ENCODE measurements around the gene SCRN2. TPM values are rescaled to one million over a fixed set of nuclear protein-coding genes. Genes with fewer than 3 reads are reported as not detected.

Gene SCRN2
- total and polyA plus RNA-seq, 2 of the 13 experiments (the other 11 are each of a cell fraction or from before 2014, with no cell fraction given) = 21.7 to 29.5 TPM

DNA sequence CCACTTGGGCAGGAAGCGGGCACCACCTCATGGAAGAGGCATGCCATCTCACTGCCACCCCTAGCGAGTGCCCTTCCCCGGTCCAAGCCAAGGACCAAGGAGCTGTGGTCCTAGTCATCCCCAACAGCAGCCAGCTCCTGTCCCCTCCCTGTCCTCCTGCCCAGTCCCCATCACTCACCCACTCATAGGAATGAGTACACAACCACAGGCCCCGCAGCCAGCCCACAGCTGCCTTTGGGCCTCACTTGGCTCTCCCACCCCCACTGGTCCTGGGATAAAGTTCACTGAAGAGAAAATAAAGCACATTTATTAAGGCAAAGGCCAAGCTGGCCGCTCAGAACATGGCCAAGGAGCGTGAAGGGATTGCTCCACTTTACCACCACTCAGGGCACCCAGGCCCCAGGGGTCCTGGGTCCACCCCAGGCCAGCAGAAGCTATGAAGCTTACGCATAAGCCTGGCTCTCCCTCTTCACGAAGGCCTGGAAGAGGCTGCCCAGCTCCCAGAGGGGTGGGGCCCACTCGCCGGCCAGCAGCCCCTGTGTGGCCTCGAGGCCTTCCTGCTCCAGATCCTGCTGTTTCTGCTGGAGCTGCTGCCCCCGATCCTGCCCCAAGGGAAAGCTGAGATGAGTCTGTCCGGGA lies 3.6 kb downstream of the SCRN2 start (continued):
- TF ChIP-seq, protein P1, sequence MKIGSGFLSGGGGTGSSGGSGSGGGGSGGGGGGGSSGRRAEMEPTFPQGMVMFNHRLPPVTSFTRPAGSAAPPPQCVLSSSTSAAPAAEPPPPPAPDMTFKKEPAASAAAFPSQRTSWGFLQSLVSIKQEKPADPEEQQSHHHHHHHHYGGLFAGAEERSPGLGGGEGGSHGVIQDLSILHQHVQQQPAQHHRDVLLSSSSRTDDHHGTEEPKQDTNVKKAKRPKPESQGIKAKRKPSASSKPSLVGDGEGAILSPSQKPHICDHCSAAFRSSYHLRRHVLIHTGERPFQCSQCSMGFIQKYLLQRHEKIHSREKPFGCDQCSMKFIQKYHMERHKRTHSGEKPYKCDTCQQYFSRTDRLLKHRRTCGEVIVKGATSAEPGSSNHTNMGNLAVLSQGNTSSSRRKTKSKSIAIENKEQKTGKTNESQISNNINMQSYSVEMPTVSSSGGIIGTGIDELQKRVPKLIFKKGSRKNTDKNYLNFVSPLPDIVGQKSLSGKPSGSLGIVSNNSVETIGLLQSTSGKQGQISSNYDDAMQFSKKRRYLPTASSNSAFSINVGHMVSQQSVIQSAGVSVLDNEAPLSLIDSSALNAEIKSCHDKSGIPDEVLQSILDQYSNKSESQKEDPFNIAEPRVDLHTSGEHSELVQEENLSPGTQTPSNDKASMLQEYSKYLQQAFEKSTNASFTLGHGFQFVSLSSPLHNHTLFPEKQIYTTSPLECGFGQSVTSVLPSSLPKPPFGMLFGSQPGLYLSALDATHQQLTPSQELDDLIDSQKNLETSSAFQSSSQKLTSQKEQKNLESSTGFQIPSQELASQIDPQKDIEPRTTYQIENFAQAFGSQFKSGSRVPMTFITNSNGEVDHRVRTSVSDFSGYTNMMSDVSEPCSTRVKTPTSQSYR (CRISPR knock-in tag; IDR thresholded peaks at IDR 0.05; ENCODE audit: borderline replicate concordance) = peak; percentile 43; the same call in 1 of the 2 replicates
- TF ChIP-seq, protein P2, sequence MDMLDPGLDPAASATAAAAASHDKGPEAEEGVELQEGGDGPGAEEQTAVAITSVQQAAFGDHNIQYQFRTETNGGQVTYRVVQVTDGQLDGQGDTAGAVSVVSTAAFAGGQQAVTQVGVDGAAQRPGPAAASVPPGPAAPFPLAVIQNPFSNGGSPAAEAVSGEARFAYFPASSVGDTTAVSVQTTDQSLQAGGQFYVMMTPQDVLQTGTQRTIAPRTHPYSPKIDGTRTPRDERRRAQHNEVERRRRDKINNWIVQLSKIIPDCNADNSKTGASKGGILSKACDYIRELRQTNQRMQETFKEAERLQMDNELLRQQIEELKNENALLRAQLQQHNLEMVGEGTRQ (IDR thresholded peaks at IDR 0.05; ENCODE audit: low read depth, low read length) = no peak
- TF ChIP-seq, protein P2 (CRISPR knock-in tag; IDR thresholded peaks at IDR 0.05; ENCODE audit: borderline replicate concordance) = no peak

DNA sequence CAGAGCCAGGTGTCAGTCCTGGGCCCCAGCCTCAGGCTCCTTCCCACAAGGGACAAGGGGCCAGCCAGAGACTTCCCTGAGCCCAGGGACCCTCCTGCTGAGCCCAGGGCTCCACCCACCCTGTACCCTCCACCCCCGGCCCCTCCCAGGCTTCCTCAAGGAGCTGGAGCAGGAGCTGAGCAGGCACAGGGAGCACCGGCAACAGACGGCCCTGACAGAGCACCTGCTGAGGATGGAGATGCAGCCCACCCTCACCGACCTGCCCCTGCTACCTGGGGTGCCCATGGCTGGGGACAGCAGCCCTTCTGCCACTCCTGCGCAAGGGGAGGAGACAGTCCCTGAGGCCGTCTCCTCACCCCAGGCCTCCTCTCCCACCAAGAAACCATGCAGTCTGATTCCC lies 4.5 kb downstream of the SCRN2 start:
- TF ChIP-seq SP4 (CRISPR knock-in tag; IDR thresholded peaks at IDR 0.05) = no peak
- TF ChIP-seq, protein P3, sequence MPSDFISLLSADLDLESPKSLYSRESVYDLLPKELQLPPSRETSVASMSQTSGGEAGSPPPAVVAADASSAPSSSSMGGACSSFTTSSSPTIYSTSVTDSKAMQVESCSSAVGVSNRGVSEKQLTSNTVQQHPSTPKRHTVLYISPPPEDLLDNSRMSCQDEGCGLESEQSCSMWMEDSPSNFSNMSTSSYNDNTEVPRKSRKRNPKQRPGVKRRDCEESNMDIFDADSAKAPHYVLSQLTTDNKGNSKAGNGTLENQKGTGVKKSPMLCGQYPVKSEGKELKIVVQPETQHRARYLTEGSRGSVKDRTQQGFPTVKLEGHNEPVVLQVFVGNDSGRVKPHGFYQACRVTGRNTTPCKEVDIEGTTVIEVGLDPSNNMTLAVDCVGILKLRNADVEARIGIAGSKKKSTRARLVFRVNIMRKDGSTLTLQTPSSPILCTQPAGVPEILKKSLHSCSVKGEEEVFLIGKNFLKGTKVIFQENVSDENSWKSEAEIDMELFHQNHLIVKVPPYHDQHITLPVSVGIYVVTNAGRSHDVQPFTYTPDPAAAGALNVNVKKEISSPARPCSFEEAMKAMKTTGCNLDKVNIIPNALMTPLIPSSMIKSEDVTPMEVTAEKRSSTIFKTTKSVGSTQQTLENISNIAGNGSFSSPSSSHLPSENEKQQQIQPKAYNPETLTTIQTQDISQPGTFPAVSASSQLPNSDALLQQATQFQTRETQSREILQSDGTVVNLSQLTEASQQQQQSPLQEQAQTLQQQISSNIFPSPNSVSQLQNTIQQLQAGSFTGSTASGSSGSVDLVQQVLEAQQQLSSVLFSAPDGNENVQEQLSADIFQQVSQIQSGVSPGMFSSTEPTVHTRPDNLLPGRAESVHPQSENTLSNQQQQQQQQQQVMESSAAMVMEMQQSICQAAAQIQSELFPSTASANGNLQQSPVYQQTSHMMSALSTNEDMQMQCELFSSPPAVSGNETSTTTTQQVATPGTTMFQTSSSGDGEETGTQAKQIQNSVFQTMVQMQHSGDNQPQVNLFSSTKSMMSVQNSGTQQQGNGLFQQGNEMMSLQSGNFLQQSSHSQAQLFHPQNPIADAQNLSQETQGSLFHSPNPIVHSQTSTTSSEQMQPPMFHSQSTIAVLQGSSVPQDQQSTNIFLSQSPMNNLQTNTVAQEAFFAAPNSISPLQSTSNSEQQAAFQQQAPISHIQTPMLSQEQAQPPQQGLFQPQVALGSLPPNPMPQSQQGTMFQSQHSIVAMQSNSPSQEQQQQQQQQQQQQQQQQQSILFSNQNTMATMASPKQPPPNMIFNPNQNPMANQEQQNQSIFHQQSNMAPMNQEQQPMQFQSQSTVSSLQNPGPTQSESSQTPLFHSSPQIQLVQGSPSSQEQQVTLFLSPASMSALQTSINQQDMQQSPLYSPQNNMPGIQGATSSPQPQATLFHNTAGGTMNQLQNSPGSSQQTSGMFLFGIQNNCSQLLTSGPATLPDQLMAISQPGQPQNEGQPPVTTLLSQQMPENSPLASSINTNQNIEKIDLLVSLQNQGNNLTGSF (CRISPR knock-in tag; IDR thresholded peaks at IDR 0.05) = no peak
- TF ChIP-seq RBFOX2 (IDR thresholded peaks at IDR 0.05; ENCODE audit: low read depth, low read length) = 0 out of 2 replicates have a peak, but pooled peaks have one; percentile 49
- TF ChIP-seq AGO2 (optimal IDR thresholded peaks at IDR 0.05; ENCODE audit: low read depth, low read length) = peak; percentile 37
- TF ChIP-seq NCOA5 (CRISPR knock-in tag; IDR thresholded peaks at IDR 0.05) = no peak
- no peak for TF ChIP-seq ZNF337 (CRISPR knock-in tag; IDR thresholded peaks at IDR 0.05; ENCODE audit: borderline replicate concordance, low read depth)
- no peaks in the 10 kb centered on the region; a peak in 2 of 5 replicates for H3K36me3 ChIP-seq (replicated peaks in 1 of 2; ENCODE audit: control insufficient read depth in 1 of 2, insufficient read depth in 2 of 2, low read length in 2 of 2)
- POLR2A ChIA-PET = interaction anchor here (0.9 to 2.3 kb wide), 2 partner anchors 59 to 134 kb away, joined by 4 to 12 read pairs; partner anchors contain the start of genes CDK5RAP3 and SP2
- in situ Hi-C loops (cut with HindIII; ENCODE audit: extremely low pct_ligation_motif_present, low pct_unique_long_range_greater_than_20kb) (no loop called here), intact Hi-C loops (cut with micrococcal nuclease; ENCODE audit: unreplicated experiment) (no loop called here)
- no peak overlapping the region for H2AFZ ChIP-seq (ENCODE audit: low read length)
- no peak overlapping the region for H3K4me2 ChIP-seq (ENCODE audit: low read depth, low read length)
- no TSS peak for BruUV-seq (replicated peaks)
- H3K27ac ChIP-seq (ENCODE audit: extremely low read length, insufficient read depth, low read length) = no peak overlapping the region
- DNase-seq (ENCODE audit: low spot score) (no peak), FAIRE-seq (no peak), ATAC-seq (no peak)
- no peaks in the 10 kb centered on the region for H4K20me1 ChIP-seq (ENCODE audit: insufficient read depth, low read length)
- CTCF ChIA-PET (ENCODE audit: low intra/inter-chr PET ratio, low total read pairs) = no interaction called here
- peaks cover 10% of the 10 kb centered on the region for H3K79me2 ChIP-seq (ENCODE audit: insufficient read depth, low read length)
- H3K4me3 ChIP-seq (replicated peaks in 1 of 3; ENCODE audit: insufficient read depth in 1 of 3, low read depth in 2 of 3, low read length in 3 of 3) = no peak overlapping the region
- H3K27me3 ChIP-seq (ENCODE audit: control insufficient read depth in 1 of 2, insufficient read depth in 2 of 2, low read length in 2 of 2) = no peaks in the 10 kb centered on the region; a peak in 1 of 5 replicates
- peaks cover 47% of the 10 kb centered on the region for H3K4me1 ChIP-seq (ENCODE audit: insufficient read depth, low read length)
- WGBS (ENCODE audit: low lambda C conversion rate) = 94% methylated on average over 6 of the region's 6 CpGs
- no peak overlapping the region for H3K9ac ChIP-seq (ENCODE audit: insufficient read depth, low read depth, low read length)
- no peaks in the 10 kb centered on the region for H3K9me3 ChIP-seq (ENCODE audit: low read length)

Measured in HepG2 (cell line).